Loucy (cell line): ENCODE data around the gene ACER3.
"Not testable (repeated sequence)": the region's sequence is repeated elsewhere in the genome, so short reads cannot be mapped to it uniquely, and the experiment has no call there.

Source experiments
- H2AFZ ChIP-seq: fragments of 200-600 bp; sonication (generic); 2 replicates; pipeline ENCODE4 v1.6.0; 2016; ENCODE audit warnings: antibody characterized with exemption, mild to moderate bottlenecking, low read length, moderate library complexity
- H3F3A ChIP-seq: fragments of 200-600 bp; 2 replicates; pipeline ENCODE4 v1.6.0; 2016; ENCODE audit warnings: antibody characterized with exemption, low read depth, mild to moderate bottlenecking
- H3K27me3 ChIP-seq: fragments of 200-600 bp; sonication (generic); 2 replicates; pipeline ENCODE4 v1.6.1; 2014; ENCODE audit warnings: low read length, mild to moderate bottlenecking; ENCODE audit not compliant: insufficient read depth, poor library complexity, severe bottlenecking
- H3K36me3 ChIP-seq: fragments of 200-600 bp; sonication (generic); 2 replicates; pipeline ENCODE4 v1.6.1; 2016; ENCODE audit warnings: low read length; ENCODE audit not compliant: insufficient read depth
- H3K4me1 ChIP-seq: fragments of 200-600 bp; sonication (generic); 2 replicates; pipeline ENCODE4 v1.5.1; 2014; ENCODE audit warnings: low read length, mild to moderate bottlenecking; ENCODE audit not compliant: insufficient read depth, poor library complexity, severe bottlenecking
- H3K4me2 ChIP-seq: fragments of 200-600 bp; sonication (generic); 2 replicates; pipeline ENCODE4 v1.6.0; 2014; ENCODE audit warnings: antibody characterized with exemption, low read length, low read depth, mild to moderate bottlenecking; ENCODE audit not compliant: poor library complexity, severe bottlenecking
- H3K4me3 ChIP-seq: fragments of 200-600 bp; sonication (generic); 2 replicates; pipeline ENCODE4 v1.5.1; 2014; ENCODE audit warnings: low read length, mild to moderate bottlenecking, mixed read lengths; ENCODE audit not compliant: poor library complexity, severe bottlenecking
- H3K79me2 ChIP-seq: fragments of 200-600 bp; sonication (generic); 2 replicates; pipeline ENCODE4 v1.6.1; 2014; ENCODE audit warnings: low read length; ENCODE audit not compliant: insufficient read depth
- H3K9ac ChIP-seq: fragments of 200-600 bp; sonication (generic); 2 replicates; pipeline ENCODE4 v1.6.0; 2014; ENCODE audit warnings: mild to moderate bottlenecking, low read depth, low read length, moderate library complexity; ENCODE audit not compliant: poor library complexity, severe bottlenecking
- H3K9me2 ChIP-seq: fragments of 200-600 bp; sonication (generic); replicated peaks from 2 replicates; pipeline ENCODE4 v1.6.1; 2016; ENCODE audit warnings: low read depth, low read length, mixed read lengths
- H3K9me3 ChIP-seq: fragments of 200-600 bp; sonication (generic); 2 replicates; pipeline ENCODE4 v1.6.1; 2014; ENCODE audit warnings: mild to moderate bottlenecking, antibody characterized with exemption, low read length, low read depth; ENCODE audit not compliant: insufficient read depth
- H4K20me1 ChIP-seq: fragments of 200-600 bp; sonication (generic); 2 replicates; pipeline ENCODE4 v1.6.0; 2014; ENCODE audit warnings: antibody characterized with exemption, low read length, mild to moderate bottlenecking; ENCODE audit not compliant: insufficient read depth, poor library complexity, severe bottlenecking
- CTCF ChIP-seq: fragments of 200-600 bp; sonication (generic); conservative IDR thresholded peaks from 2 replicates; pipeline ENCODE4 v1.5.1; 2014; ENCODE audit warnings: mild to moderate bottlenecking, antibody characterized with exemption, low read length
- EZH2phosphoT487 ChIP-seq: fragments of 200-600 bp; IDR thresholded peaks from 2 replicates; pipeline ENCODE4 v1.6.1; 2018; ENCODE audit warnings: antibody characterized with exemption, mild to moderate bottlenecking, moderate library complexity, borderline replicate concordance

ACER3 gene

DNA sequence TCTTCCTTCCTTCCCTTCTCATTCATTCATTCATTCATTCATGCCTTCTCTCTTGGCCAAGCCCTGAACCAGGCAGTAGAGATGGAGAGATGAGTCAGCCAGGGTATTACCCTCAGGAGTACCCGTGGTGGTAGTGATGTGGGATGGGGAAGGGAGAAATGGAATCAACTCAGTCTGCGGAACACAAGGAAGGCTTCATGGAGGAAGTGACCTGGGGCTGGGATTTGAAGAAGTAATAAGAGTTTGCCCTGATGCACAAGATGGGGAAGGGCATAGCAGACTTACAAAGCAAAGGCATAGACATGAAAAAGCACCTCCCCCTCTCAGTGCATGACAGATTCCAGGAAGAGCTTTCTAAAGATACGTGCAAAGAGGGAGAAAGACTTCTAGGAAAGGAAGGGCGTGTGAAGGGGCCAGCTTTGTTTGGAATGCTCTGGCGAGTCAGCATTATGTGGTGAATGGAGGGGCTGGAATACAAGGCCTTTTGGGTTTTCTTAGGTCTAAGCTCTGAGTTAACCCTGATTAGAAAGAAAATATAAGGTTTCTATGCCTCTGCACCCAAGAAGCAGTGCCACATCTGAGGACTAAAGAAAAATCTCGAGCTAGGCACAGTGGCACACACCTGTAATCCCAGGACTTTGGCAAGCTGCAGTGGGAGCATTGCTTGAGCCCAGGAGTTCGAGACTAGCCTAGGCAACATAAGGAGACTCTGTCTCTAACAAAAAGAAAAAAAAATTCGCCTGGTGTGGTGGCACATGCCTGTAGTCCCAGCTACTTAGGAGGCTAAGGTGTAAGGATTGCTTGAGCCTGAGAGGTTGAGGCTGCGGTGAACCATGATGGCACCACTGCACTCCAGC, 36.4 kb upstream of the ACER3 start:
- H3K9me3 ChIP-seq = no peaks in the 10 kb centered on the region
- no peaks in the 10 kb centered on the region for H3F3A ChIP-seq
- peaks cover 6% of the 10 kb centered on the region for H3K4me1 ChIP-seq
- no peaks in the 10 kb centered on the region for H3K27me3 ChIP-seq
- no peak for TF ChIP-seq CTCF
- TF ChIP-seq EZH2phosphoT487 = no peak
- H3K9me2 ChIP-seq = no peaks in the 10 kb centered on the region
- no peaks in the 10 kb centered on the region for H3K36me3 ChIP-seq
- no peak overlapping the region for H3K4me2 ChIP-seq
- no peak overlapping the region for H3K4me3 ChIP-seq
- H3K79me2 ChIP-seq = no peaks in the 10 kb centered on the region
- no peaks in the 10 kb centered on the region for H4K20me1 ChIP-seq
- no peak overlapping the region for H3K9ac ChIP-seq
- no peak overlapping the region for H2AFZ ChIP-seq

- peaks cover 6% of the 10 kb centered on the region for H3K4me1 ChIP-seq
- H3K4me2 ChIP-seq = peak overlapping the region; percentile 0
- no peaks in the 10 kb centered on the region for H4K20me1 ChIP-seq
- H3K9me2 ChIP-seq = no peaks in the 10 kb centered on the region
- H3K4me3 ChIP-seq = no peak overlapping the region
- H3K79me2 ChIP-seq = no peaks in the 10 kb centered on the region
- H3K36me3 ChIP-seq = no peaks in the 10 kb centered on the region
- H3K9ac ChIP-seq = no peak overlapping the region
- TF ChIP-seq EZH2phosphoT487 (no peak), CTCF (no peak)
- peak overlapping the region; percentile 64 for H2AFZ ChIP-seq
- no peaks in the 10 kb centered on the region for H3K27me3 ChIP-seq
- no peaks in the 10 kb centered on the region for H3F3A ChIP-seq
- H3K9me3 ChIP-seq = no peaks in the 10 kb centered on the region
Measured at GRCh38 chr11:76824980-76825725, 35.6 kb upstream of the ACER3 start.

- no peak overlapping the region for H3K4me3 ChIP-seq
- H3K36me3 ChIP-seq = no peaks in the 10 kb centered on the region
- no peak overlapping the region for H3K9ac ChIP-seq
- no peaks in the 10 kb centered on the region for H3K9me3 ChIP-seq
- peaks cover 6% of the 10 kb centered on the region for H3K4me1 ChIP-seq
- no peaks in the 10 kb centered on the region for H3F3A ChIP-seq
- peak overlapping the region; percentile 64 for H2AFZ ChIP-seq
- no peaks in the 10 kb centered on the region for H3K9me2 ChIP-seq
- TF ChIP-seq EZH2phosphoT487 (no peak), CTCF (no peak)
- no peaks in the 10 kb centered on the region for H3K79me2 ChIP-seq
- peak overlapping the region; percentile 0 for H3K4me2 ChIP-seq
- H4K20me1 ChIP-seq = no peaks in the 10 kb centered on the region
- no peaks in the 10 kb centered on the region for H3K27me3 ChIP-seq
Measured at GRCh38 chr11:76825726-76826396, 34.9 kb upstream of the ACER3 start.

GRCh38 chr11:76826508-76826907, 34.2 kb upstream of the ACER3 start:
- H3K4me1 ChIP-seq, H3K4me2 ChIP-seq, H3K79me2 ChIP-seq, H3K9me3 ChIP-seq, H3K36me3 ChIP-seq, H2AFZ ChIP-seq, H4K20me1 ChIP-seq, H3K4me3 ChIP-seq, H3K9me2 ChIP-seq, H3F3A ChIP-seq, H3K9ac ChIP-seq, H3K27me3 ChIP-seq: not testable (repeated sequence)

DNA sequence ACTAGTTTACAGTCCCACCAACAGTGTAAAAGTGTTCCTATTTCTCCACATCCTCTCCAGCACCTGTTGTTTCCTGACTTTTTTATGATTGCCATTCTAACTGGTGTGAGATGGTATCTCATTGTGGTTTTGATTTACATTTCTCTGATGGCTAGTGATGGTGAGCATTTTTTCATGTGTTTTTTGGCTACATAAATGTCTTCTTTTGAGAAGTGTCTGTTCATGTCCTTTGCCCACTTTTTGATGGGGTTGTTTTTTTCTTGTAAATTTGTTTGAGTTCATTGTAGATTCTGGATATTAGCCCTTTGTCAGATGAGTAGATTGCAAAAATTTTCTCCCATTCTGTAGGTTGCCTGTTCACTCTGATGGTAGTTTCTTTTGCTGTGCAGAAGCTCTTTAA, 33.7 kb upstream of the ACER3 start:
- H3K9ac ChIP-seq, H3F3A ChIP-seq: not testable (repeated sequence)

More for the DNA sequence above, 33.7 kb upstream of the ACER3 start:
- H3K27me3 ChIP-seq, H3K36me3 ChIP-seq, H3K4me1 ChIP-seq, H2AFZ ChIP-seq, H4K20me1 ChIP-seq, H3K4me3 ChIP-seq, H3K9me2 ChIP-seq, H3K79me2 ChIP-seq, H3K4me2 ChIP-seq, H3K9me3 ChIP-seq: not testable (repeated sequence)
